NCI-H2171 (cell line): ENCODE data around the gene TRIOBP.
"Not testable (repeated sequence)": the region's sequence is repeated elsewhere in the genome, so short reads cannot be mapped to it uniquely, and the experiment has no call there.

Experiments used
- DNase-seq: peaks from one replicate; lab custom pipeline; 2025; lab: John Stamatoyannopoulos, UW

Gene TRIOBP

DNA sequence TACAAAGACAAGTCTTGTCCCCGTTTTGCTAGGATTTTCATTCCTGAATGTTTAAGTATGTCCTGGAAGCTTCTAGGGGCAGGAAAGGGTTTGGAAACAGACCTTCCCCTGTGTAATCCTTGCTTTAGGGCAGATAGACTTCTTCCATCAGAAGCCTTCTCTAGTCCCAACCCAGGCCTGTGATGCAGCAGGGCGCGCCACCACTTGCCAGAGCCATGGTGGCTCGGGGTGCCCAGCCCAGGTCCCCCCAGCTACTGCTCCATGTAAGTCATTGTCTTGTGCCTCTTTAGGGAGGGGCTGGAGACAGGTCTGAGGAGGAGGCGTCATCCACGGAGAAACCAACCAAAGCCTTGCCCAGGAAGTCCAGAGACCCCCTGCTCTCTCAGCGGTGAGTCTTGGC is 6.4 kb upstream of the TRIOBP start:
- no peak for DNase-seq

- no peak for DNase-seq
Observed at GRCh38 chr22:37690901-37691504, 5.8 kb upstream of the TRIOBP start.

GRCh38 chr22:37692627-37693285 is 4.1 kb upstream of the TRIOBP start:
- DNase-seq: no peak

- not testable (repeated sequence) for DNase-seq
Observed at GRCh38 chr22:37694131-37694530, 2.7 kb upstream of the TRIOBP start.

GRCh38 chr22:37696260-37696656 is 590 bp upstream of the TRIOBP start:
- not testable (repeated sequence) for DNase-seq

DNA sequence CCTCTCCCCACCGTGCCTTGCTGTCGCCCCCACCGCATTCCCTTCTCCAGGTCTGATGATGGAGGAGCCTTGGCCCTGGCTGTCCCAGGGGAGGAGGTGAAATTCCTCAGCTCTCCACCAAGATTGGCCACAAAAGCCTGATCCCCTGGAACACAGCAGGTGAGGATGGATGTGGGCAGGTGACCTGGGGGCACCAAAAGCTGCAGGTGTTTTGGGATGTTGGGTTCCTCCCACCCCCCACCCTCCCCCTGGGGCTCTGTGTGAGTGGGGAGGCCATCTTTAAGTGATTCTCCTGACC is 639 bp downstream of the TRIOBP start:
- no peak for DNase-seq

GRCh38 chr22:37701141-37701786 is 4.4 kb downstream of the TRIOBP start:
- no peak for DNase-seq

GRCh38 chr22:37703906-37704305 is 7.1 kb downstream of the TRIOBP start:
- no peak for DNase-seq

- no peak for DNase-seq
Observed at GRCh38 chr22:37704645-37705044, 7.8 kb downstream of the TRIOBP start.

- DNase-seq: no peak
Observed at GRCh38 chr22:37705205-37705604, 8.4 kb downstream of the TRIOBP start.

- peak; percentile 20 for DNase-seq
Observed at GRCh38 chr22:37708580-37709444, 12.0 kb downstream of the TRIOBP start.

- DNase-seq: no peak
Observed at GRCh38 chr22:37709445-37709765, 12.6 kb downstream of the TRIOBP start.

- no peak for DNase-seq
Observed at GRCh38 chr22:37710675-37711074, 13.8 kb downstream of the TRIOBP start.

DNA sequence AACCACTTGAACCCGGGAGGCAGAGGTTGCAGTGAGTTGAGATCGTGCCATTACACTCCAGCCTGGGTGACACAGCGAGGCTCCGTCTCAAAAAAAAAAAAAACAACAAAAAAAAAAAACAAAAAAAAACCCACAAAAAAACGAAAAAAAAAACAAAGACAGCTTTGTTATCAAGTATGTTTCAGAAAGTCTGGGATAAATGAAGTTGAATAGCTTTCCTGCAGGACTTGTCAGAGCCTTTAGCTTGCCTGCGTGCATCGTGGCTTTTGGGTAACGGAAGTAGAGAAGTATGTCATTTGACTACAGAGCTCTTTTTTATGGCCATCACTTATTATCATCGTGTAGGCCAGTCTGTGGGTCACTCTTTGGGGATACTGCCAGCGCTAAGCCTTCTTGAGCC is 14.6 kb downstream of the TRIOBP start:
- no peak for DNase-seq

DNA sequence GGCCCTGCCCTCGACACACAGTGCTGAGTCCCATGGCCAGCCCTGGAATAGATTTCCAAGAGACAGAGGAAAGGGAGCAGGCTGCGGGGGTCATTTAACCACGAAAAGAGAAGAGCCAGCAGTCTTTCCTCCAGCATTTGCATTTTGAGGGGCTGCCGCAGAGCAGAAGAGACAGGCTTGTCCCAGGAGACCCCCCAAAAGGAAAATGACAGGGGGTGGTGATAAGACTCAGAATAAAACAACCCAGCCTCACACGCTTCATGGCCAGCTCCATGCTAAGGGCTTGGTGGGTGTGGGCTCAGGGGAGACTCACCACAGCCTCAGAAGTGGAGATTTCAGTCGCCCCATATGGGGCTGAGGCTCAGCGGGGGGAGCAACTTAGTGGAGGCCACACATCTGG is 16.9 kb downstream of the TRIOBP start:
- no peak for DNase-seq

DNA sequence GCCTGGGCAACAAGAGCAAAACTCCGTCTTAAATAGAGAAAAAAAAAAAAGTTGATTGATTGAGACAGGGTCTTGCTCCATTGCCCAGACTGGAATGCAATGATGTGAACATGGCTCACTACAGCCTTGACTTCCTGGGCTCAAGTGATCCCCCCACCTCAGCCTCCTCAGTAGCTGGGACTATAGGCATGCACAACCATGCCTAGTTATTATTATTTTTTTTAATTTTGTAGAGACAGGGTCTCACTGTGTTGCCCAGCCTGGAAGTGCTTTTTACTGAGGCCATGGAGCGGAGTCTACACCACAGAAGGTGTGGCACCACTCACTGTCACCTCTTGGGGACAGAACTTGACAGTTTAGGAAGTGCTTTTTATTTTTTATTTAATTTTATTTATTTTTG is 17.8 kb downstream of the TRIOBP start:
- DNase-seq: no peak

- no peak for DNase-seq
Observed at GRCh38 chr22:37715760-37716159, 18.9 kb downstream of the TRIOBP start.

DNA sequence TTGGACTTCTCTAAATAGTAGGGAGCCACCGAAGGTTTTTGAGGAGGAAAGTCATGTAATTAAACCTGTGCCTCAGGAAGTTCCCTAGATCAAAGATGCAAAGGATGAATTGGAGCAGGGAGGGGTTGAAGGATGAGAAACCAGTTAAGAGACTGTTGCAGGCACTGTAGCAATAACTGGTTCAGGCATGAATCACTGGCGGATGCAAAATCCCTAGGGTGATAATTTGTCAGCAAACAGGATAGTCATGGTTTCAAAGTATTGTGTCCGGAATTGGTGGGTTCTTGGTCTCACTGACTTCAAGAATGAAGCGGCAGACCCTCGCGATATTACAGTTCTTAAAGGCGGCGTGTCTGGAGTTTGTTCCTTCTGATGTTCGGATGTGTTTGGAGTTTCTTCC is 19.9 kb downstream of the TRIOBP start:
- DNase-seq: no peak

GRCh38 chr22:37717235-37717634 is 20.4 kb downstream of the TRIOBP start:
- DNase-seq: not testable (repeated sequence)

GRCh38 chr22:37717746-37718305 is 21.0 kb downstream of the TRIOBP start:
- not testable (repeated sequence) for DNase-seq

GRCh38 chr22:37725551-37726240 is 28.8 kb downstream of the TRIOBP start:
- no peak for DNase-seq
